Non-pigmented ciliary epithelial cell (primary cell): ENCODE results near the gene GORASP2.

ENCODE experiments used
- DNase-seq: peaks from one replicate; pipeline ENCODE4 v3.0.0-alpha.2; 2010; ENCODE audit warnings: low read depth

Gene GORASP2

DNA sequence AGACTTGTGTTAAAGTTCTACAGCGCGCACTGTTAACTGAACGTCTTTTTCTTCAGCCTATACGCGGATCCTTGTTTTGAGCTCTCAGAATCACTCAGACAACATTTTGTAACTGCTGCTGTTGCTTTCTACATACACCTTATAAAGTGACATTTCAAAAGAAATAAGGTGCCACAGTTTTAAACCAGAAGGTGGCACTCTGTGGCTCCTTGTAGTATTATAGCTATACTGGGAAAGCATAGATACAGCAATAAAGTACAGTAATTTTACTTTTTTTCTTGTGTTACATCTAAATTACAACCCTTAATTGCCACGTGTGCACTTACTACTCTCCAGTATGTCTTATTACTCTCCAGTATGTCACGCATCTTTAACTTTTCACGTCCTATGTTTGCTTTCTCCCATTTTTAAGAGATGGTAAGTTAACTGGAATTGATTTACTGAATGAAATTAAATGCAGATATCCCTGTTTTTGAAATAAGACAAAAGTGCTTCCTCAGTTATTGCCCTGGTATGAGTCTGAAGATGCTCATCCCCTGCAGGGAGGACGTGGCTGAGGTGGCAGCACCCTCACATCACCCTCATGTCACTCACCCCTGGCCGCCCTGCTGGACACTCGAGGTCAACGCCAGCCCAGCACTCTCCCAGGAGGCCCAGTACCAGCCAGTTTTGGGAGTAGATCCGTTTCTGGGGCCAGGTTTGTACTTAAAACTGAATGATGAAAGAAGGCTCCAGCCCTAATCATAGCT lies 37.8 kb downstream of the GORASP2 start:
- DNase-seq: no peak

DNA sequence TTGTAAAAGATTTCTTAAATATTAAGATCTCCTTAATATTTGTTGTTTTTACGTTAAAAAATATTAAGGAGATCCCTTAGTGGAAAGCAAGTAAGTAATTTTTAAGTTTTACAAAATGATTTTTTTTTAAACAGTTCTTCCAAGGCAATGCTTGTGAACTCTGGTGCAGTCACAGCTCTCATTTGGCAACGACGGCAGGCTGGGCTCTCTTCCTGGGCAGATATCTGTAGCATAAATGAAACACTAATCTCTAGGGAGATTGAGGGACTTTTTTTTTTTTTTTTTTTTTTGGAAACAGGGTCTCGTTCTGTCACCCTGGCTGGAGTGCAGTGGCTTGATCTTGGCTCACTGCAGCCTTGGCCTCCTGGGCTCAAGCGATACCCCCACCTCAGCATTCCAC lies 38.5 kb downstream of the GORASP2 start:
- no peak for DNase-seq

DNA sequence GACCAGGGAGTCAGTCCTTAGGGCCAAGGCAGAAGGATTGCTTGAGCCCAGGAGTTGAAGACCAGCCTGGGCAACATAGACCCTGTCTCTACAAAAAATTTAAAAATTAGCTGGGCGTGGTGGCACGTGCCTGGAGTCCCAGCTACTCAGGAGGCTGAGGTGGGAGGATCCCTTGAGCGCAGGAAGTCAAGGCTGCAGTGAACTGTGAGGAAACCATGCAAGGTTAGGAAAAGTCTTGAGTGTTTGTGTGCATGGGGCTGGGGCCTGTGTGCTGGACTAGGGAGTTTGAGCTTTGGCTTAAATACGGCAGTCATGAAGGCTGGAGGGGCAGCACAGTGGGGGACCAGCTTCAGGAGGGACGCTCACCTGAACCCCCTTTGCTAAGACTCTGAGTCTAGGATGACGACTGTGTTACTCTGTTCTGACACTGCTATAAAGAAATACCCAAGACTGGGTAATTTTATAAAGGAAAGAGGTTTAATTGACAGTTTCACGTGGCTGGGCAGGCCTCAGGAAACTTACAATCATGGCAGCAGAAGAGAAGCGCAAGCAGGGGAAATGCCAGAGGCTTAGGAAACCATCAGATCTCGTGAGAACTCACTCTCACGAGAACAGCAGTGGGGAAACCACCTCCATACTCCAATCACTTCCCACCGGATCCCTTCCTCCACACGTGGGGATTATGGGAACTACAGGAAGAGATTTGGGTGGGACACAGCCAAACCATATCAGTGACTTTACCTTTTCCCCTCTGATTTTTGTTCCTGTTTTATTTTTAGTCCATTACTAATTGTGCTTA lies 39.4 kb downstream of the GORASP2 start:
- no peak for DNase-seq

DNA sequence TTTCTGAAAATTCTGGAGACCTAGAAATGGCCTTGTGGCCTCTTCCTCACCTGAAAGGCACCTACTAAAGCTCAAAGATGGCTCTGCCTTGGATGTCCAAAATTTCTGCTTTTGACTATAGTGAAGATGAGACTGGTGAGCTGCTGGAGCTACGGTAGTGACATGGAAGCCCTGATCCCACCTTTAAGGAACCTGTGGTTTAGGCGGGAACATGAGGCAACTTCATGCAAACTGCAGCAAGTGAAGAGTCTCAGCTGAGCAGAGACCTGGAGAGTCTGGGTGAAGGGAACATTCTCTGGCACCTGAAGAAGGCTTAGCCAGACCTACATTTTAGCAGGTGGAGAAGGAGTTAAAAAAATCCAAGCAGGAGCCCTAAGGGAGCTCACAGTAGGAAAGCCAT lies 40.0 kb downstream of the GORASP2 start:
- no peak for DNase-seq

DNA sequence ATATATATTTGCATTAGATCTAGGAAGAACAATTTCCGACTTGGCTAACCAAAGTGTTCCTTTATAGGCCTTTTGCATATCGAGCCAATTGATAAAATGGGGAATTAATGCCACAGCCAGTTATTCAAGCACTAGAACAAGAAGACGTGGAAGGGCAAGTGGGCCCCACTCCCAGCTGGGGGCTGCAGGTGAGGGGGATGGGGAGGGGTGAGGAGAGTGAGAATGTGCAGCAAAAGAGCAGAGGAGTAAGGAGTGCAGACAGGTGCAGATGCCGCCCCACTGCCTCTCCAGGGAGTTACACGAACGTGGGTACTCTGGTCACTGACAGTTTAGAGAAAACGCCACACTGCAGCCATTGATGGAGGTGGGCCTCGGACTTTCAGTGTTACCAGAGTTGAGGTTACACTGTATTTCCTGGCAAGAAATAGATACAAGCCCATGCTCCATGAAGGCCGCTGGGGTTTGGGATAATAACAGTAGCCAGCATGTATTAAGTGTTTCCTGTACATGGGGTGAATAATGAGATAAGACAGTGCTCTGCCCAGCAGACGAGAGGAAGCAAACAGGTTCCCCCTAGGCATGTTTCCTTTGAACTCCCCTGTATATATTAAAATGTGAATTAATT lies 40.9 kb downstream of the GORASP2 start:
- DNase-seq: no peak

DNA sequence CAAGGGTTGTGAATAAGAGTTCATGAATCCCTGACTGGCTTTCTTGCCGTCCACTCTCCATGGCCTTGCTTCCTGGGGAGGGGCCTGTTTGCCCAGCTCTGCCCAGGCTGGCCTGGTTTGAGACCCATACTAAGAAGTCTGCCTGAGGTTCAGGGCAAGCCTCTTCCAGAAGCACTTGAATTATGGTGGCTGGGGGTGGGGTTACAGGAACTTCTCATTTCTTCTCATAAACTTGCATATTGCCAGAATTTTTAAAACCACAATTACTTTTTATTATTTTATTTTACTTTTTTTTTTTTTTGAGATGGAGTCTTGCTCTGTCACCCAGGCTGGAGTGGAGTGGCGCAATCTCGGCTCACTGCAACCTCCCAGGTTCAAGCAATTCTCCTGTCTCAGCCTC lies 42.0 kb downstream of the GORASP2 start:
- no peak for DNase-seq

DNA sequence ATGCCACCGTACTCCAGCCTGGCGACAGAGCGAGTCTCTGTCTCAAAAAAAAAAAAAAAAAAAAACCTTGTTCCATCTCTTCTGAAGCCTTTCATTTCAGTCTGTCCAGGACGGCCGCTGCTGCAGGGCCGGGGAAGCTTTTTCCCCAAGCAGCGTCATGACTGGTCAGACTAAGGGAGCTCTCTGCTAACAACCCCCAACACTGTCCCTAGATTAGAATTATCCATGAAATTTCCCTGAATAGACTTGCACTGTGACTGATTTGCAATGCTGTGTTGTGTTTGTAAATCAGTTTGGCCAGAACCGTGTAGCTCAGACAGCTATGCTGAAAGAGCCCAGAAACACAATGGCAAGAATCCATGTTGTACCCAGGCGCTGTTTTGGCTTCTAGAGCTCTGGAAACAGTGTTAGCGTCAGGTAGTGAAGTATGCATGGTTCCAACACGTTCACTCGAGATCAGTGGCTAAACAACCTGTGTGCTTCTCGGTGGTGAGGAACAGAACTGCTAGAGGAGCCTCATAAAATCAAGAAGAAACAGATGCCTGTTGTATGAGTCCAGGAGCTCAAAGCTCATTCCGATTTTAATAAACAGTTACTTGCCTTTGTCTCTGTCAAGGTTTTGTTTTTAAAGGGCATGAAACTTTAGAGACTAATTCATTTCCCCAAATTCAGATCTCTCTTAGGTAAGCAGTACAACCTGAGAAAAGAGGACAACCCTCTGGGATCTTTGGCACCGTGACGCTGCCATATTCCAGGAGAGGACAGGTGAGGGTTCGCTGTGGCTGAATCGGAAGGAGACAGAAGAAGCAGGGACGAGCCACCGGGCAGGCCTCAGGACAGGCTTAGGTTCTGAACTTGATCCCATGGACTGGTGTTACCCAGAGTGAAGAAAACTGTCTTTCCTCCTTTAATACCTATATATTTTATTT lies 43.5 kb downstream of the GORASP2 start:
- DNase-seq: no peak

DNA sequence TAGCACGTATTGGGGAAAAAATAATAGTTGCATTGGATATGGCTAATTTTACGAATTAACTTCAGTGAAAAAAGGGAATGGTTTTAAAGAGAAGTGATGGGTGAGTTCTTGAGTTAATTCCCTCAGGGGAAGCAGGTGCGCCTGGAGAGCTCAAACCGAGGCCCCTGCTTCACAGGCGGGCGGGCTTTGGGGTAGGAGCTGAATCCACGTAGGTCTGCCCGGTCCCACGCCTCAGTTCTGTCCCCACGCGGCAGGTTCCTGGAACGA lies 44.1 kb downstream of the GORASP2 start:
- no peak for DNase-seq

DNA sequence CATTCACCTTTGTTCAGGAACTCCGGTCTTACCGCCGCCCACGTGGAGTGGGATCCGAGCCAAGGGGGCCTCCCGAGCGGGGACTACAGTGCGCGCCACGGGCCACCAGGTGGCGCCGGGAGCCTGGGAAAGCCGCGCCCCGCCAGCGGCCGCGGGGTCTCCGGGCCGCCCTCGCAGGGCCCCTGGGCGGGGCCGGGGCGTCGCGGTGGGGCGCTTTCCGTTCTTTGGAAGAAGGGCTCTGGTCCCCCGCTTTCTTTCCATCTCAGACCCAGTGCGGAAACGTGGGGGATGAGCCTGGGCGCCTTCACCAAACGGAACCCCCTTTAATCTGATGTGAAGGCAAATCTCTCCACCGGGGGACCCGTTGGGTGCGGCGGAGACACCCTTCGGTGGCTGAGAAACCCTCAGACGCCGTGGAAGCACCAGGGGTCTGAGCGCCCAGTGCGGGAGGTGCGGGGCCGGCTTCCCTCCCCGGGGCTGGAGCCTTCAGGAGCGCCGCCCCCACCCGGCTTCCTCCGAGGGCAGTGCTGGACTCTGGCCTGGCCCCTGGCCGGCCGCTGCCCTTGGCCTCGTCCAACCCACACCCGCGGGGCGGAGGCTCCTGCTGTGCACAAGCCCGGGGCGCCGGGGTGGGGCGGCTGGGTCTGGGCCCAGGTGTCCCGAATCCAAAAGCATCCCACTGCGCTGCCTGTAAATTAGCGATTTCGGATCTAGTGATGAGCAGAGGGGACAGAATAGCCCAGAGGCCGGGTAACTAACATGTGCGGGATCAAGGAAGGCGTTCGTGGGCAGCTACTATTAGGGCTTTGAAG lies 44.6 kb downstream of the GORASP2 start:
- peak; percentile 31 for DNase-seq

DNA sequence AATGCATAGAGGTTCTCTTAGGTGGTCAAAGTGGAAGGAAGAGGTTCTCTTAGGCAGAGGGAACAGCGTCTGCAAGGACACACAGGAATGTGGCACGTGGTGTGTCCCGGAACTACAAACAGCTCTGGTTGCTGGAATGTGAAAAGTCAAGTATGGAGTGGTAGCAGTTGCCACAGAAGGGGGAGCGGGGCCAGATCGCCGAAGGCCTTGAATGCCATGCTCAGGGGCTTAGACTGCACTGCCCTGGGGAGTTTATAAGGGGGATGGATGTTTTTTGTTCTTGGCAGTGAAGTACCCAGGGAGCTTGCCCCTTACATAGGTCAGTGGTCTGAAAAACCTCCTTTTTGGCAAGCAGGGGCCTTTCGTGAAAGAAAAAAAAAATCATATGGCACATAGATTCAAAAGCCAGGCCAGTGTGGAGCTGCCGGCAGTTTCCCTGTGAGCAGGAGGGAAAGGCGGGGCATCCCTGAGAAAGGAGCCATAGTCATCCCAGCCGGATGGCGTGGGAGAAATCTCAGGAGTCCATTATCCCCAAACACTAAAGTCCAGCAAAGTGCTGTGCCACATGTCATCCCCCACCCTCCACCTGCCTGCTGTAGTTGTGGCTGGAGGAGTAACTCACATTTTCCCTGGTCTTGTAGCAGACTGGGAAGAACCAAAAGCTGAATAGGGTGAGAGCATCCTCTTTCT lies 45.4 kb downstream of the GORASP2 start:
- DNase-seq: no peak

DNA sequence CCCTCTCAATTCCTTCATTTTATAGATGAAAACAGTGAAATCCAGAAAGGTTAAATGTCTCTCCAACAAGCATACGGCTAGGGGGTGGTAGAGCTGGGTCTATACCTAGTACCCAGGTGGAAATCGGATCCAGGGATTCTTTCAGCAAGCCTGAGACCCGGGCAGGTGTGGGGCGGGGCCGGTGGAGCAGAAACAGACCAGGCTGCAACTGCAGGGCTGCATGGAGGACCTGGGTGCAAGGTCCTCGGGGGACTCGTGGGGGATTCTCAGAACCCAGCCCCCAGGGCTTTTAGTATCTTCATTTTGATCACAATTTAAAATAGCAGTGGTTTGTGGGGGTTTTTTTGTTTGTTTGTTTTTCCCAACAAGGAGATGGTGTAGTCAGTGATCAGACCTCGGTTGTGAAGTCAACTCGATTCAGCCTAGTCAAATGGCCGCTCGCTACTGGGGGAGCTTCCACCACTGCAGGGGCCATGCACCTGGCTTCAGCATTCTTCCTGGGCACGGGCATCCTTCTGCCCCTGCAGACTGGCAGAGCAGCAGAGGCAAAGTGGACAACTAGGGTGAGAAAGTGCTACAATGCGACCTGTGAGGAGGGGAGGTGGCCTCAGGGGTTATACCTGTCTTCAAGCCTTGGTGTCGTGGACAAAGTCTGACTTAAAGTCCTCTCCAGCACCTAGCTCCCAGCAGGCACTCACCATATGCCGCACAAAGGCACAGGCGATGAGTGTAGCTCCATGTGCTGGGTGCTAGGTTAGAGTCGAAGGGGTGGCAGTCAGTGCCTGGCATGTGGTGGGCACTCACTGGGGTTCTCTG lies 46.3 kb downstream of the GORASP2 start:
- no peak for DNase-seq

DNA sequence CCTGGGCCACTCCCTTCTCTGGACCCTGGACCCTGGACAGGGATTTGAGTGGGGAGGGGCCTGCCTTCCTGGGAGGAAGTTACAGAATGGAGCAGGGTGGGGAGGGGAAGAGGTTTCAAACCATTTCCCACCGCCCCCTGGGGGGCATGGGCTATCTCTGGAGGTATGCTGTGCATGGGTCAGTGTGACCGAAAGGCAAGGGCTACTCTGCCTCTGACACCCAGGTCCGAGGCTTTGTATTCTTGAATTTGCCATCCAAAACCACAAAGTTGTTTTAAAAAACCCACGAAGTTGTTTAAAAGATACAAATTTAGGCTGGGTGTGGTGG lies 46.9 kb downstream of the GORASP2 start:
- no peak for DNase-seq

DNA sequence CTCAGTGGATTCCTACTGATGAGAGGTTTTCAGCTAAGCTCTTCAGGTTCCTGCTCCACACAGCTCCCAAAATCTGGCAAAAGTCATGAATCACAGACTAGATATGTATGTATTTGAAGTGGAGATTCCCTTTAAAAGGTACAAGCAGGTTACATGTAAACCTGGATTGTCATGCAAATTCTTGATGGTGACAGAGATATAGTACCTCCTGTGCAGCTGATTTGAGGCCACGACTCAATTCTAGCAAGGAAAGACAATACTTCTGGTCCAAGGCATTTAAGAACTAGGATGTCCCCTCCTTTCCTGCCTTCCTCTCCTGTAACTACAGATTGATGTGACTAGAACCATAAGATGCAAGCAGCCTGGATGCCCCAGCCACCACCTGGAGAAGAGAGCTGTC lies 55.0 kb downstream of the GORASP2 start:
- no peak for DNase-seq

DNA sequence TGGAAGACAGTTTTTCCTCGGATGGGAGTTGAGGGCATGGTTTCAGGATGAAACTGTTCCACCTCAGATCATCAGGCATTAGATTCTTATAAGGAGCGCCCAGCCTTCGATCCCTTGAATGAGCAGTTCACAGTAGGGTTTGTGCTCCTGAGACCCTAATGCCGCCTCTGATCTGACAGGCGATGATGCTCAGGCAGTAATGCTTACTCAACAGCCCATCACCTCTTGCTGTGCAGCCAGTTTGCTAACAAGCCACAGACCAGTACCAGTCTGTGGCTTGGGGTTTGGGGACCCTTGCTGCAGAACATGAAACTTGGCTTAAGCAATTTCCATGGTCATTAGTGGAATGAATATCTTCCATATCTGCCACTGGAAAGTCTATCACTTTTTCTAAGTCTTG lies 56.4 kb downstream of the GORASP2 start:
- DNase-seq: no peak

DNA sequence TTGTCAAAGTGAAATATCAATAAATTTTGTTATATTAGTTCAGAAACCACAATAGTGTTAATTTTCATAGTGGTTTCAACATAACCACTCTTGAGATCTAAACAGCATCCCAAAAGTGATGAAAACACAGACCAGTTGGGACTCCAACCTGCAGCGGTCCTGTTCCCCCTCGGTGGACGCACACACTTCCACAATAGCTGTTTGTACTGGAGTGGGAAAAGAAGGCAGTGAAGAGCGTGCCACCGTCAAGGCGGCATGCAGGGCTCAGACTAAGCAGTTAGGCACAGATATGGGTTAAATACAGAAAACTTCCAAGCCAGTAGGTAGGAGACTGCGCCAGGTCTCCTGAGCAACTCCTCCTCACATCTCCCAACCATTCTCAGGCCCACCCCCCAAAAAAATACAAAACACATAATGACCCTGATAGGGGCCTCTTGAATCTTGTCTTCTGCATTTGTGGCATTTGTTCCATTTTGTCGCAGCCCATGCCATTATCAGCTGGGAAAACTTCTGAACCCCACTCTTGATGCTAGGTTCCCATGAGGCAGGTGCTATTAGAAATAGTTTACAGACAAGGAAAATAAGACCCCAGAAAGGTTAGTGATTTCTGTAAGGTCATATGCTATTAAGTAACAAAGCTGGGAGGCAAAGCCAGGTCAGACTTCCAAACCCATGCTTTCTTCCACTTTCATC lies 57.7 kb downstream of the GORASP2 start:
- DNase-seq: no peak

DNA sequence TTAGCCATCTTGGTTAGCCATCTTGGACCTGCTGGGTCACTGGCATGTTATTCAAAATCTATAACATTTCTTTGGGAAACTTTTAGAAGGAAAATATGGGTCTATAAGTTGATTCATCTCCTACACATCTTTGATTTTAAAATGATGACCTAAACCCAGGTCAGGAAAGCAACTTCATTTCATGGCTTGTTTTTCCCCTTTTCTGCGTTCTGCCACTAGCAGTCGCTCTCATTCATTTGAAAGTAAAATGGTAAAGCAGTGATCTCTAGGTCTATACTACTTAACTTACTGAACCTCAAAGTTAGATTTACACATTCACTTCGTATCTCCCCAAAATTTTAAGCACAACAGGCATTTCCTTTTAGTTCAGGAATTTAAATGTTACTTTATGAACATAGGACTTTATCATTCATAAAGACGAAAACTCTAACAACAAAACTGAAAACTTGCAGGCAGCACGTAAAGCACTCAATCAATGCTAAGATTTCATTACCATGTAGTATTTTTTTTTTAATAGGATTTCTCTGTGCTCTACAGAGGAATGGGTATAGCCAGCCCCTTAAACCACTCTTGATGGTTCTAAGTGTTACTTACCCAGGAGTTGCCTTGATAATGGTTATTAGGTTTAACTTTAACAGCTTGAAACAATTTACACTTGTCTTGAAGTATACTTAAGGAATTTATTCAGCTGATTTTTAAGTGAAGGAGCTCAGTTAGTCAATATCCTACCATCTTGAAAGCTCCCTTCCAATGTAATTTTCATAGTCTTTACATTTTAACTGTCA lies 62.5 kb downstream of the GORASP2 start:
- no peak for DNase-seq

DNA sequence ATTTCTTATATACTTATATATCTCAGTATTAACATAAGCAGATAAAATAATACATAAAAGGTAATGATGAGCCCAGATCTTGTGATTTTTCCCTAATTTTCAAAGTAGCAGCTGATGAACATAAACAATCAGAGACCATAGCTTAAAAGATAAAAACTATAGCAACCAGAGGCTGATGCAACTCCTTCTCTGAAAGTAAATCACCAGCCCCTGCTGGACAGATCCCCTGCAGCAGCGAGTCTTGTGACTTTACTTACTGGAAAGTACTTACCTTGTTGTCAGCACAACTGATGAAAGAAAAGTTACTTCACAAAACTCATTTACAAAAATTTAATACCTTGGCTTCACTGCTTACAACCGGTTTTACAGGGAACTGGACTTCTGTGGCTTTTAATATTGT lies 67.3 kb downstream of the GORASP2 start:
- no peak for DNase-seq

DNA sequence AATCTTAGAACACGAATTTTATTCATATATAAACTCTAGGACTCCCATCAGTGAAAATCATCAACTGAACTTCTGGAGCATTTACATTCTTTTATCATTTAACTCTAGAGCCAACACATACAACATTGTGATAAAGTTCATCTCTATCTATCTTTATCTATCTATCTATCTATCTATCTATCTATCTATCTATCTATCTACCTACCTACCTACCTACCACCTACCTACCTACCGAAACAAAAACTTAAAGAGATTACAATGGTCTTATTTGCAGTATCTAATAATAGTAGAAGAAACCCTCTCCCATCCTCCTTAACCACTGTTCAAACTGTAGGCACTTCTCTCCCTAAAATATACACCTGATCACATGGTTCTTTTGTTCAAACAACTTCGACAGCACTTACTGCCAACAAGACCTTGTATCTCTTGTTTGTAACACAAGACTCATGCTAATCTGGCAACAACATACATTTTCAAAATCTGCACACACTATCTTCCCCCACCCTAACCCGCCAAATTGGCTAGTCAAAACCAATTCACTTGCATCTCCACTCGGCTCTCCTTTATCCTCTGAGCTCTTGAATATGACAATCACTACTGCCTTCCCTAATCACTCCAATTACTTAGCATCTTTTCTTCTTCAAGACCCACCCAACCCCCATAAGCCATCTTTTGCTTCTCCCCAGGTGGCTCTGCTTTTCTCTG lies 69.0 kb downstream of the GORASP2 start:
- no peak for DNase-seq
